CD4-positive, alpha-beta T cell treated with Interleukin-2 at 100 ng/mL for 4 hours (primary cell): ENCODE measurements around the gene NCK2.
A peak's percentile ranks its signal among the peaks of the same experiment; 100 is the strongest.

Experiments used
- DNase-seq: peaks from one replicate; pipeline ENCODE4 v3.0.0-alpha.2; 2020; ENCODE audit warnings: low spot score

NCK2 gene

DNA sequence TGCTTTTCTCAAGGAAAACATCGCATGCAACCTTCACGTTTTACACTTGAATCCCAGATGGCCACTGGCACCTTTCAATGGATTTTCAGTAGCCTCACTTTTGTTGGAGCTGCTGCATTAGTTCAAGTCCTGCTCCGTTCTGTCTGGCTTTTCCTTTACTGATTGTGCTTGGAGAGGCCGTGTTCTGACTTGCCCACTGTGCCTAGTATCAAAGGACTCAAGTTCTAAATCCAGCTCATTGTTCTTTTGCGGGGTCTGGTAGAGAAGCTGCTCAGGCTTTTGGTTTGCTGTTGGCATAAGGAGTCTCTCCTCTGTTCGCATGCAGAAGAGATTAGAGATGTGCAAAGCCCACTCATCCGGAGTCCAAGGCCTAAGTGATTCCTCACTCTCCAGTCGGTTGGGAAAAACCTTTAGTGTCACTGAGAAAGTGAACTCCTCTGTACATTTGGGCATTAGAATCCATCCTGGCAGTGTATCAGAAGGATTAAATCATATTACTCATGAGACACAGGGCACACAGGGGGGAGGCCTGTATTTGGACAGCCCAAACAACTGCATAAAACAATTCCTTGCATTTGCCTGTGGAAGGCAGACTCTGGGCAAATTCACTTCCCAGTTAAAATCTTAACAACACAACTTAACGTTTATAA, 69.7 kb downstream of the NCK2 start:
- no peak for DNase-seq

DNA sequence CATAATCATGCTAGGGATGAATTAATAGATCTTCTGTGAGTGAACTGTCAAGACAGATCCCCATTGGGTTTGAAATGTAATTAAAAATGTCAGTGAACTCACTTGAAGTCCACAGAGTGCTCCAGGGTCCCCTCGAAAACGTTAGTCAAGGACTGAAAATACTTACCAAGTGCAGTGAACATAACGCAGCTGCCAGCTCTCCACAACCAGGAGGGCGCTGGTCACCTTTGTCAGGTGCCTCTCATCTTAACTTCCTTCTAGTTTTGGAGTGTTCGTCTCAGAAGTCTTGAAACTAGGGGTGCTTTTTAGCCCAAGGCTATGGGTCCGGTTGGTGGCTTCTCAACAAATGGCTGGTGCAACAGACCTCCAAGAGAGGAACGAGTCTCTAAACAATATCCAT, 70.7 kb downstream of the NCK2 start:
- no peak for DNase-seq

DNA sequence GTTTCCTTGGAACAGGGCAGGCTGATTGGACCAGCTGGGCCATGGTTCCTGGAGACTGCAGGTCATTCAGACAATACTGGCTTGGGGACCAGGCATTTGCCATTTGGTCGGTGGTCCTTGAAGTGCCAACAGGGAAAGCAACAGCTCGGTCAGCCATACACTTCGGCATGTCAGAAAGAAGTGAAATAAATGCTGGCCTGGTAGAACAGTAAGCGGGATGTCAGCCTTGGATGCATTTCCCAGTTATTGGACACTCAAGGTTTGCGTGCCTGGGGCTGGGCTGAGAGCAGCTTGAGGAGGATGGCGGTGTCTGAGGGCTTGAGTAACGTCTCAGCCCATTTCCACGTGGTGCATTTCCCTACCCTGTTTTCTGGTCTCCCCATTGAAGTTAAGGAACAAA, 75.4 kb downstream of the NCK2 start:
- no peak for DNase-seq

DNA sequence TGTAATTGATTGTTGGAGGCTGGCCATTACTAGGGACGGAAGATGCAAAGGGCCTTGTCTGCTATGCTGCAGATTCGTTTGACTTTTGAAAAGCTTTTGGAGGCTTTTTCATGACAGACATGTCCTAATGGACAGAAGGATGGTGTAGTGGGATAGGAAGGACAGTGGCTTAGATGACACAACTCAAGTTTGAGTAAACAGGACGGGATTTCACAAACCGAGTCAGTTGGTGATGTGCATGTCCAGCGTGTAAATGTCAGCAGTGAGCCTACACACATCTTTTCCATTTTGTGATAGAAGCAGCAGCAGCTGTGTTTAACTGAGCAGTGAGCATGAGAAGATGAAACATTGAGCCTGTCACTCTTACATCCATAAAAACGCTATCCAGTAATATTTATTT, 76.0 kb downstream of the NCK2 start:
- DNase-seq = no peak

DNA sequence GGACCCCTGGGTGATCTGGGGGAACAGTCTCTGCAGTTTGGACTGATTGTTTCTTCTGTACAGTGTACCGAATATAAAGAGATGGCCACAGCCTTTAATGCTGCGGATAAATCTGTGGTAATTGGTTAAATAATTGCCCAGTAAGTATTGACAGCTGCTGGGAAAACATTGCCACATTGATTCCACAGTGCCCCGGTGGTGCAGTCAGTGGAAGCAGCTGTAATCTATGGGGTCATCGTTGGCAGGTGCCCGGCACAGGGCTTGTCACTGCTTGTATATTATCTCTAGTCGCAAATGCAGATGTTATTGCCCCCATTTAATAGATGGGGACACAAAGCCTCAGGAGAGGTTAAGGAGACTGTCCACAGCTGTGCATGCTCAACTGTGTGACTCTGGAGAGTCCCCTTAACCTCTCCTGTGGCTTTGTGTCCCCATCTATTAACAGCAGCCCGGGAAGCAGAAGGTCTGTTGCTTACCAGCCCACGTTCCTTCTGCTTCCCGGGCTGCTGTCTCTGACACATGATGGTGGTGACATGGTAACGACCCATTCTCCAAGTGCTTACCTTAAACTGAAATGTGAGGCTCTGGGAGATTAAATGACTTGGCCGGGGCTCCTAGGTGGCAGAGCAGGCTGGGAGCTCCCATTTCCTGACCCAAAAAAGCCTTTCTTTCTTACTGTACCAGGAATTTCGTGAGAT, 76.9 kb downstream of the NCK2 start:
- DNase-seq = no peak

DNA sequence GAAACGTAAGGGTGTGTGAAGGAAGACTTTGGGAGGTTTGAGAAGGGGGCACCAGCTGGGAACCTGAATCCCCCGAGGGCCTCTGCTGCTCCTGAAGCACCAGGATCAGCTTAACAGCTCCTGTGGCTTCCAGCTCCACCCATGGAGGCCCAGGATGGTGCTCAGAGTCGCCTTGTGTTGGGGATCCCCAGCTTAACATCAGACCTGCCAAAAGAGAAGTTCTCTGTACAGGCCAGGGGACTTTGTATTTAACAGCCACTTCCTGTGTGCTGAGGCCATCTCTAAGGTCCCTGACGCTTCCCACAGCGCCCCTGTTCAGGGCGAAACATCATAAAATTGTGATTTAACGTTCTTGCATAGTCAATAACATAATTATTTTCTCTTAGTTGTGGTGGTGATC, 77.5 kb downstream of the NCK2 start:
- DNase-seq = no peak

DNA sequence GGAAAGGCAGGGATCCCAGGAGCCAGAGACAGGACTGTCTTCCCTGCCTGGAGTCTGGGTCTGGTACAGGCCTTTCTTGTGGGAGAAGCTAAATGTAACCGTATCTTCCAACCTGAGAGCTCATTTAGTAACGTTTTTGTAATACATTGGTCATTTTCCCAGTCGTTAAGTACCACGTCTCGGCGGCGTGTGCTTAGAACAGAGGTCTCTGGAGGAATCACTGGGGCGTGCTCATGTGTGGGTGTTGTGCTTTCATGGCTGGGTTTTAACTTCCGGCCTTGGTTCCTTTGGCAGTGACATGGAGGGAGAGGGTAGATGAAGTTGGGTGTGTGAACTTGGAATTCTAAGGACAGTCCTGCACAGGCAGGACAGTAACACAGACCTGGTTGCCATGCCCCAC, 79.7 kb downstream of the NCK2 start:
- no peak for DNase-seq

DNA sequence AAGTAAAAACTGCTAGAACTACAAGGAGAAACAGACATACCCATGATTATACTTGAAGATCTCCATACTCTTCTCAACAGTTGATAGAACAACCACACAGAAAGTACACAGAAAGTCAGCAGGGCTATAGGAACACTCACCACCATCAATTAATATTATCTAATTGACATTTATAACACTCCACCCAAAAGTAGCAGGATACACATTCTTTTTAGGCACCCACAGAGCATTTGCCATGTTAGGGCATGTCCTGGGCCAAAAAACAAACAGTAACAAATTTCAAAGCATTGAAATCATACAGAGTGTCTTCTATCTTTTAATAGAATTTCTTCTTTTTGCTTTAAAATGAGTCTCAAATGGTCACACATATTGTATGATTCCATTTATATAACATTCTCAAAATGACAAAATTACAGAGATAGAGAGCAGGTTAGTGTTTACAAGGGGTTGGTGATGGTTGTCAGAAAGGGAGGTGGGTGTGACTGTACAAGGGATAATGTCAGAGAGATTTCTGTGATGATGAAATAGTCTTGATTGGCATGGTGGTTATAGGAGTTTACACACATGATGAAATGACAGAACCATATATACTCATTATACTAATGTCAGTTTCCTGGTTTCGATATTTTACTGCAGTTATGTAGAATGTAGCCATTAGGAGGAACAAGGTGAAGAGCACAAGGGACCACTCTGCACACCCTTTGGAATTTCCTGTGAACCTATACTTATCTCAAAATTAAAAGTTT, 82.8 kb downstream of the NCK2 start:
- no peak for DNase-seq

DNA sequence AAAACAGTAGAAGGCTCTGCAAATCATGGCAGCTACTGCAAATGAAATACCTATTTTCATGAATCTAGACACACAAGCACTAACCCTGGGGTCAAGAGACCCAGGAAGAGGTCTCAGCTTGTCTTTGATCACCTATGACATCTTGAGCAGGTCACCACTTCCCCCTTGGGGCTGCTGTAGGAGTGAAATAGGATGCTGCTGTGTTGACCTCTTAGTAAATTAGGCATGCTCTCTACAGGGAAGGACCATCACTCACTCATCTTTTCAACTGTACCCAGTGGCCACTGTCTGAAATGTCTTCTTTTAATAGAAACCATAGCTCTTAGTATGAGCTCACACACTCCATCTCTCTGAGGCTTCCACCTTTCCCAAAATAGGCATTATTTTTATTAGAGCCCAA, 83.8 kb downstream of the NCK2 start:
- DNase-seq = no peak

DNA sequence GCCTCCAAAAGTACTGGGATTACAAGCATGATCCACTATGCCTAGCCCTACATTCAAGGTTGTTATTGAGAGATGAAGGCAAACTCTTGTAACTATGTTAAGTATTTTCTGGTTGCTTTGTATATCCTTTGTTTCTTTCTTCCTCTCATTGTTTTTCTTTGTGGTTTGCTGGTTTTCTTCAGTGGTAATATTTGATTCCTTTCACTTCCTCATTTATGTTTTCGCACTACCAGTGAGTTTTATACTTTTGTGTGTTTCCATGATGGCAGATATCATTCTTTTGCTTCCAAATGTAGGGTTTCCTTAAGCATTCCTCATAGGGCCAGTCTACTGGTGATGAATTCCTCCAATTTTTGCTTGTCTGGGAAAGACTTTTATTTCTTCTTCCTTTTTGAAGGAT, 90.2 kb downstream of the NCK2 start:
- DNase-seq = peak; percentile 28

DNA sequence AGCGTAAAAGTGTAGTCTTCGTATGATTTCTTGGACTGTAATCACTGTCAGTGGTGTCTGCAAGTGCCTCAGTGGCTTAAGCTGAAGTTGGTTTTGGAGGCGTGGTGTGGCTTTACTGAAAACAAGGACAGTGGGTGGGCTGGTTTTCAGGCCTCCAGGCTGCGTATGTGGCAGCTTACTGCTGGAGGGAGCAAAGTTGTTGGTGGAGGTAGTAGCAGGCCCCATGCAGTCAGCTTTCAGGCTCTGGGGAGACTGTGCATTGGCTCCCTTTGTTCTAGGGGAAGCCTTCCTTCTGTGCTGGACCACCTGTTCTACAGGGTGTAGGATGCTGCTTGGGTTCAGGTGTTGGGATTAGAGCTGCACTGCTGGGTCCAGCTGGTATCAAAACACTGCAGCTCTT, 91.6 kb downstream of the NCK2 start:
- DNase-seq = no peak

DNA sequence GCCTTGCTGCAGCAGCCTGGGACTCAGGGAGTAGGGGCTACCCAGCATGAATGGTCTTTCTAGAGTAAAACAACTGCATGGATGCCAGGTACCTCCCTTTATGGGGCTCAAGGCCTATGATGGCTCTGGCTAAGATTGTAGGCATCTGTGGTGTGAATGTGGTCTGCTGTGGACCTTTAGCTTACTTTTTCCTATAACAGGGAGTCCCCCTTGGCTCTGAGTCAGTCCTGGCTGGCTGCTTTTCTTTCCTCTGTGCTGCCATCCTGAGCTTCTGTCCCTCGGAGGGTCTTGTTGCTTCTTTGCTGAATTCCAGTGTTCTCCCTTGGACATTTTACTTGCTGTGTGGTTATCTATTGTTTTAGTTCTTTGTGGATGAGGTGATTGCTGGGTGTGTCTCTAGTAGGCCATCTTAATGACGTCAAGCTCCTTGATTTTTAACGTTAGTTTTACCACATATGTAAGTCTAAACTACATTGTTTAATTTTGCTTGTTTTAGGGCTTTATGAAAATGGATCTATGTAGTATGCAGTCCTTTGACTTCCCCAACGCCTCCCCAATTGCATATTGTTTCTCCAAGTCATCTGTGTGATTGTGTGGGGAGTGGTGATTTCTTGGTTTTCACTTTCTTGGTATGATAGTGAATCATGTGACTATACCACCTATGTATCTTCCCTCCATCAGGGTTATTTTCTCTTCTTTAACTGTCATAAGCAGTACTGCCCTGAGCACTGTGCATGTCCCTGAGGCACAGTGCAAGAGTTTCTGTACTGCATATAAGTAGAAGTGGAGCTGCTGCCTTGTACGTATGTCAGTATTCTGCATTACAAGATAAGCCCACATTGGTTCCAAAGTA, 92.4 kb downstream of the NCK2 start:
- peak; percentile 47 for DNase-seq

DNA sequence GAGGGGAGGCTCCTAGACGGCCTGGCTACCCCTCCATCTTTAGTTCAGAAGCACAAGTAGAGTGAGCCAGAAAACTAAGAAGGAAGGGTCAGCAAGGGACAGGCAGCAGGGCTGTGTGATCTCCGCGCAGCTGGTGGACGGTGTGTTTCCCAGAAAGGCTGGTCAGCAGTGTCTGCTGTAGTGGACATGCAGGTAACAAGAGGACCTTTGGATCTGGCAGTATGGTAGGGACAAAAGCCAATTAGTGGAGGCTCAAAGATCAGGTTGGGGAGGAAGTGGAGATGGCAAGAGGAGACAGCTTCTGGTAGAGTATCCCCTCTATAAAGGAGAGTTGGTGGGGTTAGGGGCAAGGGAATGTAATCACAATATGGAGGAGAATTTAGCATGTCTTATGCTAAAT, 95.1 kb downstream of the NCK2 start:
- no peak for DNase-seq

DNA sequence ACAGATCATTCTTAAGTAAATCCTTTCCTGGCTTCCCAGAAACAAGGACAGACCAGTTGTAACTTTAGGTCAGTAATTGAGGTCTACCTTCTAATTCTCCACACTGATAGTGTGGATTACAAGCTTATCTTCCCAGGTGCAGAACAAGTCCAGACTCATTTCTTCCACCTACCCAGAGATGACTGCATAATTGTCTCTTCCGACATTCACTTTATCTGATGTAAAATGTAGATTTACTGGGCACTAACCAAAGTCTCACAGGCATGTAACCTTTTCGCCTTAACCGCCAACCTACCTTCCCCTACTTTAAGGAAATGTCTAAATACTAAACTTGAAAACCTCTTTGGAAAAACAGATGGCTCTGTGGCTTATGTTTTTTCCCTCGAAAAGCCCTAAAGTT, 96.2 kb downstream of the NCK2 start:
- DNase-seq = no peak

DNA sequence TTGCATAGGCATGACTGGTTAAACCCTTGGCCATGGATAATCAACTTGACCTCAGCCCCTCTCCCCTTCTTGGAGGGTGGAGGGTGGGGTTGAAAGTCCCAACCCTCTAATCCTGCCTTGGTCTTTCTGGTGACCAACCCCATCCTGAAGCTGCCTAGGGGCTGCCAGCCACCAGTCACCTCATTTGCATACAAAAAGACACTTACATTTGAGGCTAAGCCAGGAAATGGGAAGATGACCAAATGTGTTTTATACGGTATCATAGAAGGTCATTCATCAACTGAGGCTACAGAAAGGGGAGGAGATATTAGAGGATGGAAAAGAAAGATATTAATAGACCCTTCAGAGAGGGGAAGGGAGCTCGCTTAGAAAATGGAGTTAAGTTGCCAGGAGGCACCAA, 96.8 kb downstream of the NCK2 start:
- no peak for DNase-seq

DNA sequence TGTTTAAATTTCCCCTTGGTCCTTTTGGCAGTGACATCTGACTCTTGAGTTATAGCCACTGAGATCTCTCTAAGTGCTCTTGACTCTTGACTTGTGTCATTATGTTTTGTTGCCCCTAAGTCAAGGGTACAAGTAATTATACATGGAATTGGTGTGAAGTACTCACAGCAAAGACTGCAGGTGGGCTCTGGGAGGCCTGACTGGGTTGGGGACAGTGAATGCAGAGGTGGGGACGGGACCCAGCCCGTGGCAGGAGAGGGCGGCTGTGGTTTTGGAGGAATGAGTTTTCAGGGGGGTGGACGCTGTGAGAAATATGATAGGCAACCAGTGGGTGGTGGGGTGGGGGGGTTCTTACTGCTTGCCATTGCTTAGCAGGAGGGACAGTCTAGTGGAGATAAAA, 97.8 kb downstream of the NCK2 start:
- no peak for DNase-seq

DNA sequence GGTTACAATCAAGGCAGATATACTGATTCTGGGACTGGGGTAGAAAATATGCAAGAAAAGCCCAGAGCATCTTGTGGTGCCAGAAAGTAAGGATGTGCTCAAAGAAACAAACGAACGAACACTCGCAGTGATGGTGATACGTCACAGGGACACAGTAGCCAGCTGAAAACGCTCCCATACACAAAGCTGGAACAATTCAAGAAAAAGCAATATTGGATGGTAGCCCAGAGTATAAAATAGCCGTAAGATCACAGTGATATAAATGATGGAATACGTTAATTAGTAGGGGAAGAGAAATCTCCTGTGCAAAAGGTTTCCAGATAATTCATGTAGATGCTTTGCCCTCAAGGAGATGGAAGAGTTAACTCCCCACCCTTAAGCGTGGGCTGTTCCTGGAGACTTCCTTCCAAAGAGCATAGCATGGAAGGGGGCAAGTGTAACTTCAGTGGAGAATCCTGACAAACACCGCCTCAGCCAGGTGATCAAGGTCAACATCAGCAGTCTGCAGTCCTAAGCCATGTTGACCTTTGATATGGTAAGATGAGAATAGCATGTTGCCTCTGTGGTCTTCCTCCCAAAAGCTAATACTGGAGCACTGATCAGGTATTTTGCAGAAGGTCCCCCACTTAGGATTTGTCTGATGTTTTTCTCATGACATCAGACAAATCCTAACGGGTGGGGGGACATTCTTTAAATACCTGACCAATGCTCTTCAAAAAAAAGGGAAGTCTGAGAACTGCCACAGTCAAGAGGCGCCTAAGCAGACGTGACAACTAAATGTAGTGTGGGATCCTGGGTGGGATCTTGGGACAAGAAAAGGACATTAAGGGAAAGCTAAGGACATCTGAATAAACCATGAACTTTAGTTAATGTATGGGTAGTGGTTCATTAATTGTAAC, 99.0 kb downstream of the NCK2 start:
- no peak for DNase-seq

DNA sequence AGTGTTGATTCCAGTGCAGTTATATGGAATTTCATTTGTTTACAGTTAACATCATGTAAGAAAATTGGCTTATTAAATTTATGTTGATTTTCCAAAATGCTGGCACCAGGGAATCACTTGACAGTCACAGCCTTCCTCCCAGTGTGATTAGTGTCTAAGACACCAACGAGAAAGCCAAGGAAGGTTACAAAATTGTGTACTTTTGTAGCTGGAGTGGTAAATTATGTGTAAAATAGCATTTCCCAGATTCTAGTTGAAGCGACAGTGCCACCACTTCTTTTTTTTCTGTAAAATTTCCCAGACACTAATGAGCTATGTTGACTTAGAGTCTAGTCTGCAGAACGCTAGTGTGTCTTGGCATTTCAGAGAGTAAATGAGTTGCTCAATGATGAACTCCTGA, 101.3 kb downstream of the NCK2 start:
- no peak for DNase-seq

DNA sequence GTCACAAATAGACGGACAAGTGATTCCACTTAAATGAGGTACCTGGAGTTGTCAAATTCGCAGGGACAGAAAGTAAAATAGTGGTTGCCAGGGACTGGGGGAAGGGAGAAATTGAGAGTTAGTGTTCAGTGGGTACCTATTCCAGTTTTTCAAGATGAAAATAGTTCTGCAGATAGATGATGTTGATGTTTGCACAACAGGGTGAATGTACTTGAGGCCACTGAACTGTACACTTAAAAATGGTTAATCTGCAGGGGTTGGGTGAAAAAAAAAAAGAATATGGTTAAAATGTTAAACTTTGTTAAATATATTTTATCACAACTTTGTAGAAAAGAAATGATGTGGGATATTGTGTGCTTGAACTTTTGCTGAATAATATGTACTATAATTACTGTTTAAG, 102.3 kb downstream of the NCK2 start:
- no peak for DNase-seq

DNA sequence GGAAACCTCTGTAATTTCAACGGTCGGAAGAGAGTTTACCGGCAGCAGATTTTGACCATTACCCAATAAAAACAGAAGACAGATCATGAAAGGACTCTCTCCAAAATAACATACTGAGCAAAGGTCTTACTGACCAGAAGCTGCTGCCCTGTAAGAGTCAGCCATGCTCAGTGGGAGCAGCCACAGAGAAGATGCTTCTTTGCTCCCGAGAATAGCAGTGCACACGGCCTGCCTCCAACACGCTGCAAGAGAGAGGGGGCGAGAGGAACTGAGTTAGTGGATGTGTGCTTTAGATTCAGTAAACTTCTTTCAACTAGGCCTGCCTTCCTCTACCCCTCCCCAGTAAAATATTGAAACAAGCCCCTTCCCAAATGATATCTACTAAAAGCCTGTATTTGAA, 103.7 kb downstream of the NCK2 start:
- no peak for DNase-seq

DNA sequence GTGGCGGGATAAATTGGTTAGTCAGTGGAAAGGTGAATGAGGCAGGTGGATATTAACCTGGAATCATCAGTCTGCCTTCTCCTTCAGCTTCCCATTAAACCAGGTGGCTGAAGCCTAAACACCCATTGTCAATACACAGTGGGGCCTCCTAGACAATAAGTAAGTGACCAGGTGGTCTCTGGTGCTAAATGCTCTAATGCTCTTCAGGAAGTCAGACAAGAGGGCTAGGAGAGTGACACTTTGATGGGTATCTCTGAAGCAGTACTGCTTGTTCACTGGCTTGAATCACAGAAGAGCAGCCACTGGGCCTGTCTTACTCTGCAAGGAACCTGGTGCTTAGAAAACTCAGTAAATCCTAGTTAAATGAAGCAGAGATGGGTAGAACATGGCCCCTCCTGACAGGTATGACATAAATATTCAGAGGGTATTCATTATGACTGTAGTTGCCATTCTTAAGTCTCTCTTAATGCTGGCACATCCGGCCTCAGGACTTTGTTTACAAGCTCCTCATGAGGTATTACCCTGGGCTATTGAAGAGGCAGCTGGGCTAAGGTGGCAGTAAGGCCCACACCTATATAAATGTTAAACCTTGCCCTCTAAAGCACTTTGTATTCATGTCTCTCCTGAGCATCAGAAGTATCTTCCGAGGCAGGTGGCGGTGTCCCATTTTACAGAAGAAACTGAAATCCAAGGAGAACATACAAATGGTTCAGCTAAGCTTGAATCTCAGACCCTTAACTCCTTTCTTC, 104.9 kb downstream of the NCK2 start:
- DNase-seq = no peak
